H4 (cell line): ENCODE measurements around the gene KIAA1586. TPM values are rescaled to one million over a fixed set of nuclear protein-coding genes. Genes with fewer than 3 reads are reported as not detected.
"Not testable (repeated sequence)": the region's sequence is repeated elsewhere in the genome, so short reads cannot be mapped to it uniquely, and the experiment has no call there.

ENCODE experiments used
- DNase-seq: peaks from one replicate; pipeline ENCODE4 v3.0.0-alpha.2; 2015; ENCODE audit warnings: low spot score
- total RNA-seq: library from RNA; depleted of rRNA; stranded (reverse); fragments of >200 nt; shearing (Covaris generic); gene quantifications from 2 replicates; pipeline ENCODE4 v1.2.3, GENCODE V29; 2014; rRNA removed

Gene KIAA1586, protein sequence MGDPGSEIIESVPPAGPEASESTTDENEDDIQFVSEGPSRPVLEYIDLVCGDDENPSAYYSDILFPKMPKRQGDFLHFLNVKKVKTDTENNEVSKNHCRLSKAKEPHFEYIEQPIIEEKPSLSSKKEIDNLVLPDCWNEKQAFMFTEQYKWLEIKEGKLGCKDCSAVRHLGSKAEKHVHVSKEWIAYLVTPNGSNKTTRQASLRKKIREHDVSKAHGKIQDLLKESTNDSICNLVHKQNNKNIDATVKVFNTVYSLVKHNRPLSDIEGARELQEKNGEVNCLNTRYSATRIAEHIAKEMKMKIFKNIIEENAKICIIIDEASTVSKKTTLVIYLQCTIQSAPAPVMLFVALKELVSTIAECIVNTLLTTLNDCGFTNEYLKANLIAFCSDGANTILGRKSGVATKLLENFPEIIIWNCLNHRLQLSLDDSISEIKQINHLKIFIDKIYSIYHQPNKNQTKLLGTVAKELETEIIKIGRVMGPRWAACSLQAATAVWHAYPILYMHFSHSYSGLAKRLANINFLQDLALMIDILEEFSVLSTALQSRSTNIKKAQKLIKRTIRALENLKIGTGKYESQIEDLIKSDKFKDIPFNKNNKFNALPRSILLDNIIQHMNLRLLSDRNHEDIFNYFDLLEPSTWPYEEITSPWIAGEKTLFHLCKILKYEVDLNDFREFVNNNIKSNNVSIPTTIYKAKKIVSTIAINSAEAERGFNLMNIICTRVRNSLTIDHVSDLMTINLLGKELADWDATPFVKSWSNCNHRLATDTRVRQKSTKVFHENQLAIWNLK
- total RNA-seq = 9.8 and 16.6 TPM in 2 replicates

DNA sequence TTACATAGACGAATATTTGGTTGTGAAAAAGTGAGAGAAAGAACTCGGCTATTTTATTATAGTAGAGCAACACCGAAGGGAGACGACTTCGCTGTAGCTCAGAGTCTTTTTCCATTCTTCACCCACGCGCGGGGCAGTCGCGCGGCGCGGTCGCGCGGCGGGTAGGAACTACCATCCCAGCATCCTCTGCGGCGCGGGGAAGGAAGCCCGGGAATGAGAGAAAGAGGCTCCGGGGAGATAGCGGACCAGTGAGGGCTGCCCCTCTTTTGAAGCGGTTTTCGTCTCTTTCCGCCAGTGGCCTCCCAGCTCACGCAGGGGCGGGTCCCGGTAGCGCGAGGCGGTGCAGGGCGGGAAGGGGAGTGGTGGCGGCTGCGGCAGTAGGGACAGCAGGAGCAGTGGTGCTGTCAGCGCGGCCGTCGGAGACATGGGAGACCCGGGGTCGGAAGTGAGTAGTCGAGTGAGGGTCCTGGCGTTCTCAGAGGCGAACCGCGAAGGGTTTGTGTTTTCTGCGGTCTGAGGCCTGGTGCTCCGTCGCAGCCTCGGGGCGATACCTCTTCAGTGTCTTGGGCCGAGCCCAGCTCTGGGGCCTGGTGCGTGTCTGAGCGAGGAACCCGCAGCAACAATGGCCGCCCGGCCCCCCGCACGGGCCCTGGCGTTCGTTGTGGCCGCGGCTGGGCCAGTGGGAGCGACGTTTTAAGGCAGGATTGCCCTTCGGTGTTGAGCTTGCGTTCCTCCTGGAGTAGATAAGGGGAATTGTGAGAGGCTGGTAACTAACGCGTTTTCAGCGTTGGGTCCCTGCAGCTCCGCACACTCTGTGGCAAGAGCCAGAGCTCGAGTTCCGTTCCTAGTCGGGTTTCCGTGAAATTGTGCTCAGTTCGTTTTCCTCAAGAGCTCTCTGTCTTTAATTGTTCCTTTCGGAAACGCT is at the start of gene KIAA1586:
KIAA1586 (plus strand) TSS at position 362 of the 925 bp plus-strand sequence; CDS start at position 425, 63 bp downstream.
- peak; percentile 91 for DNase-seq

DNA sequence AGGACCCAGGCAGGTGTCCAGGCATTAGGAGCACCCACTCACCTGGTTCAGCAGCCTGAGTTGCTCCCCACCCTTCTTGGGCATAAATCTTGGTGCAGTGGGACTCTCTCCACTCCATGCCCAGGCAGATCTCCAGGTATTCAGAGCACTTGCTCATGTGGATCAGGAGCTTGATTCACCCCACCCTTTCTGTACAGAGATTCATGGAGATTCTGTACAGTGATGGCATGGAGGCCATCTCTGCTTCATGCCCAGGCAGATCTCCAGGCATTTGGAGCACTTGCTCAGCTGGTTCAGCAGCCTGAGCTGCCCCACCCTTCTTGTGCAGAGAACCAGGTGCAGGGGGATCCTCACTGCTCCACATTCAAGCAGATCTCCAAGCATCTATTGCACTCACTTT is 47.4 kb upstream of the KIAA1586 start:
- DNase-seq = no peak

DNA sequence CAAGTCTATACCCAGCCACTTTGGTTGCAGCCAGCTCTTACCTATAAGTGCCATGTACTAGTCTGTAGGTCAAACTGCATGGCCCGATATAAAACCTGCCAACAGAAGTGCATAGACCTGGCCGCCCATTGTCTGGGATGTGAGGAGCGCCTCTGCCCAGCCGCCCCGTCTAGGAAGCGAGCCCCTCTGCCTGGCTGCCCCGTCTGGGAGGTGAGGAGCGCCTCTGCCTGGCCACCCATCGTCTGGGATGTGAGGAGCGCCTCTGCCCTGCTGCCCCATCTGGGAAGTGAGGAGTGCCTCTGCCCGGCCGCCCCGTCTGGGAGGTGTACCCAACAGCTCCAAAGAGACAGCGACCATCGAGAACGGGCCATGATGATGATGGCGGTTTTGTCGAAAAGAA is 46.7 kb upstream of the KIAA1586 start:
- DNase-seq = not testable (repeated sequence)

DNA sequence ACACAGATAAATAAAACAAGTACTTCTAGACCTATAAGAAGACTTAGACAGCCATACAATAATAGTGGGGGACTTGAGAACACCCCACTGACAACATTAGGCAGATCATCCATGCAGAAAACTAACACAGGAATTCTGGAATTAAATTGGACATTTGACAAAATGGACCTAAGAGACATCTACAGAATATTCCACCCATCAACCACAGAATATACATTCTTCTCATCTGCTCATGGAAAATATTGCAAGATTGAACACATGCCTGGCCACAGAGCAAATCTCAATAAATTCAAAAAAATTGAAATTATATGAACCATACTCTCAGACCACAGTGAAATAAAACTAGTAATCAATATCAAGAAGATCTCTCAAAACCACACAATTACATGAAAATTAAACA is 44.3 kb upstream of the KIAA1586 start:
- no peak for DNase-seq

DNA sequence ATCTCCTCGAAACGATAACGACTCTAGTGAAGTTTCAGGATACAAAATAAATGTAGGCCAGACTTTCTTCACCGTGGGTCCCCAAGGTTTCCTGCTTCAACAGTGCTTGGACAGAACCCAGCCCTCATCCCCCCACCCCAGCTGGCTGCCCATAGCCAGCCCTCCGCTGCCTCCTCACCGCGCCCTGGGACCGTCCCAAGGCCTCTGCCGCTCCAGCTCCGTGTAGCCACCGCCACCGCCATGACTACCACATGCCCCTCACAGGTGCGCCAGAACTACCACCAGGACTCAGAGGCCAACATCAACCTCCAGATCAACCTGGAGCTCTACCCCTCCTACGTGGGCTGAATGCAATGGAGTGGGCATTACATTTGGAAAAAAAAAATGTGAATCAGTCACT is 42.2 kb upstream of the KIAA1586 start:
- DNase-seq = no peak

DNA sequence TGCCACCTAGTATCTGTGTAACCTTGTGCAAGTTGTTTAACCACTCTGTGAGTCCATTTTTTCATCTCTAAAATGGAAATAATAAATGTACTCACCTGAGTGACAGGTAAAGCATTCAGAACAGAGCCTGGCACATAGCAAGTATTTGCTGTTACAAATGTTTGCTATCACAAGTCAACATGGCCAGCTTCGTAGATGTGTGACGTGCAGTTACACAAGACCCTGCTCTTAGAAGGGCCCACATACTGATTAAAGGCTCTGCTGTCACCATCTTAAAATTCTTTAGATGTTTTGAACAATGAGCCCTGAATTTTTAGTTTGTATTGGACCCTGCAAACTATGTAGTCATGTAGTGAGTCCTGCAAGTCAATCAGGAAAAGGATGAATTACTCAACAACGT is 40.4 kb upstream of the KIAA1586 start:
- no peak for DNase-seq

DNA sequence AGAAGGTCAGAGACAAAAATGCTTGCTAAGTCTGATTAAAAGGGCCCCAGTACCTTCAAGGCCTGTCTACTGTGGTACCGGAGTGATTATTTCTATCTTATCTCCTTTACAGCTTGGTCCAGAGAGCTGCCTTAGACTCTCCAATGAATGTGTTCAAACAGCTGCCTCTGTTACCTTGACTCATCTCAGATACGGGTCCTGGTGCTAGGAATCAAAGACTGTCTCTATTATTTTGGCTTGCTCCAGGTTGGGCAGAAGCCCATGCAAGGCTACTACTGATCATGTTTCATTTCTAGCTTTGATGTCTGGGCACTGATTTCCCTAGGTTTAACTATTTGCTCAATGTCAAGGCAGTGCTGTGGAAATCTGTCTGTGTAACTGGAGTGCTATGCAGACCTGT is 38.4 kb upstream of the KIAA1586 start:
- not testable (repeated sequence) for DNase-seq

DNA sequence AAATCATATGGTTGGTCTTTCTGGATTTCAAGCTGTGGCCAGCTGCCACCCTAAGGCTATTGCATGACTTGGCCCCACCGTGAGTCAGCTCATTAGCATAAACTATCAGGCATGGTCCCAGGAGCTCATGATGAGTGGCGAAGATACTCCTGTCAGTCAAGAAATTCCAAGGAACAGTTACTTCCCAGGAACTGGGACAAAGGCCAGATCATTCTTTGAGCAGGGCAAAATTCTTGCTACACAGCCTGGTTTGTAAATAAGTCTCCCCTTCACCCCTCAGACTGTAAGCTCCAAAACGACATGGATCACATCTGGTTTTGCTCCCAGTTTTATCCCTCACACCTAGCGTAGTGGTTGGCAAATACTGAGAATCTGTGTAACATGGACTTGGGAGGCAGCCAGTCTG is 33.0 kb upstream of the KIAA1586 start:
- peak; percentile 73 for DNase-seq

DNA sequence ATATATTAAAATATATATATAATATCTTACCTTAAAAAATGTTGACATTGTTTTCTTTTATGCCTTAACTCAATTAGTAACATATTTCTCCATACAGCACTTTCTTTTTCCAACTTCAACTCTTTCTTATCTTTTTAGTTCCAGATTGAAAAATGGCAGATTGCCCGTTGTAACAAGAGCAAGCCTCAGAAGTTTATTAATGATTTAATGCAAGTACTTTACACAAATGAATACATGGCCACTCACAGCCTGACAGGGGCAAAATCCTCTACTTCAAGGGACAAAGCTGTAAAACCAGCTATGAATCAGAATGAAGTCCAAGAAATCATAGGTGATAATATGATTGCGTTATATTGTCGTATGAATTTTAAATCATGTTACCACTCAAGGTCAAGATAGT is 29.4 kb upstream of the KIAA1586 start:
- no peak for DNase-seq

DNA sequence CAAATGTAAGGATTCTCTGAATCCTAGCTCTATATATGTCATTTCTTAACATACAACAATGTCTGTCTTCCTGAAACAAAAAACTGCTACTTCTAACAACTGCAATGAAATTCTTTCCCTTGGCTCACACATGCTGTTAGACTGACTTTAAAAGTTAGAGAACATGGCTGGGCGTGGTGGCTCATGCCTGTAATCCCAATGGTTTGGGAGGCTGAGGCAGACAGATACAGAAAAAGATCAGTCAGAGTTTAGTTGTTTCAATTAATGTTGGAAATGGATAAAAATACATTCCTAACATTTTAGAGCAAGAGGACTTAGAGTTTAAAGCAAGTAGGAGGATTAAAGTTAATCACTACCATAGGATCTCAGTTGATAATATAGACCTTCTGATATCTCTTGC is 28.7 kb upstream of the KIAA1586 start:
- no peak for DNase-seq

DNA sequence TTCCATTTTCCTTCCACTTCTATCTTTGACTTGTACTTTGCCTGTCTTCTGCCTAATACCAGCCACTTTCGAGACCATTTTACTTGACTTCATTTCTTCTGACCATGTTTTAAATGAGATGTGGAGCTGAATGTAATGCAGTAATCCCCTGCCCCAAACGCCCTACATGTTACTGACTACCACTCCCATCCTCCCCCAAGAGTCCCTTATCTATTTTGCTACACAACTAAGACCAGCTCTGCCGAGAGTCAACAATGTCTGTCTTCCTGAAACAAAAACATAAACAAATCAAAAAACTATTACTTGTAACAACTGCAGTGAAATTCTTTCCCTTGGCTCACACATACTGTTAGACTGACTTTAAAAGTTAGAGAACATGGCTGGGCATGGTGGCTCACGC is 27.1 kb upstream of the KIAA1586 start:
- no peak for DNase-seq

DNA sequence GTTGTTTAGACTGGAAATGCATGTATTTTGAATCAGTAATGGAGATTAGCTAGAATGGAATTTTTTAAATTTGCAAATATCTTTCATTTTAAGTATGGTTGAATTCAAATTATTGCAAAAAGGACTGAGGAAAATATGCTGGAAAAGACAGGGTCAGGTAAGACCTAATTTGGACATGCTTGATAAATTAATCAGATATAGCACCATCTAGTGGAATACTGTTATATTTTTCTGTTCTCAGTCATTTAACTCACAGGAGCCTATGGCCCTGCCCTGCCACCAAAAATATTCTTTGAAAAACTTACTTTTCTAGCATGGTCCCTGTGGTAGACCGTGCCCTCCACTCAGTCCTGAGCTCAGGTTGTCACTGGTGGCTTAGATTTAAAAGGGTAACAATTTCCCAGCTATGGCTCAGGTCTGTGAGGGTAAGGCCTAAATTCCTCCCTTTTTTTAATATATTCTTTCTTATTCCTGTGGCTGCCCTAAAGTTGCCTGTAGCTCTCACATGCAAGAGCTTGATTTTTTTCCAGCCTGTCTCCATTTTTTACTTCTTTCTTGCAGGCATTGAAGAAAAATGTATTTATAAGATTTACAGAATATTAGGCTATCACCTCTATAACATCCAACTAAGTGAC is 25.3 kb upstream of the KIAA1586 start:
- DNase-seq = peak; percentile 65

DNA sequence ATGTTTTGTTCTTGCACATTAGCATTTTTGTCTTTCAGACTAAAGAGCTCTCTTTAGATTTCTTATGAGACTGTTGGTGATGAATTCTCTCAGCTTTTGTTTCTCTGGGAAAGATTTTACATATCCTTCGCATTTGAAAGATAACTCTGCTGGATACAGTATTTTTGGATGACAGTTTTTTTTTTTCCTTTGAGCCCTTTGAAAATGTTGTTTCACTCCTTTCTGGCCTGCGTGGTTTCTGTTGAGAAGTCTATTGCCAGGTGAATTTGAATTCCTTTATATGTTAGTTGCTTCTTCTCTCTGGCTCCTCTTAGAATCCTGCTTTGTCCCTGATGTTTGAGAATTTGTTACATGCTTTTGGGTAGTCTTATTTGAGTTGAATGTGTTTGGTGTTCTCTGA is 22.2 kb upstream of the KIAA1586 start:
- DNase-seq = no peak

DNA sequence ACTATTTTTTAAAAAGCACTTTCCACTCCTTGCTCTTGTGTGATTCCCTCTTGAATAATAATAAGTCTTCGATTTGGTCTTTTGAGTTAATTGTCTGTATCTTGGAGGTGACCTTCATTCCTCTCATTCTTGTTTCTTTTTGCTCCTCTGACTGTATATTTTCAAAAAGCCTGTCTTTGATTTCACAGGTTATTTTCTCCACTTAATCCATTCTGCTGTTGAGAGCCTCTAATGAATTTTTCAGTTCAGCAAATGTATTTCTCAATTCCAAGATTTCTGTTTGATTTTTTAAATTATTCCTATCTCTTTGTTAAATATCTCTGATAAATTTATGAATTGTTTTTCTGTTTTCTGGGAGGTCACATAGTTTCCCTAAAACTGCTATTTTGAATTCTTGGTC is 21.7 kb upstream of the KIAA1586 start:
- no peak for DNase-seq

DNA sequence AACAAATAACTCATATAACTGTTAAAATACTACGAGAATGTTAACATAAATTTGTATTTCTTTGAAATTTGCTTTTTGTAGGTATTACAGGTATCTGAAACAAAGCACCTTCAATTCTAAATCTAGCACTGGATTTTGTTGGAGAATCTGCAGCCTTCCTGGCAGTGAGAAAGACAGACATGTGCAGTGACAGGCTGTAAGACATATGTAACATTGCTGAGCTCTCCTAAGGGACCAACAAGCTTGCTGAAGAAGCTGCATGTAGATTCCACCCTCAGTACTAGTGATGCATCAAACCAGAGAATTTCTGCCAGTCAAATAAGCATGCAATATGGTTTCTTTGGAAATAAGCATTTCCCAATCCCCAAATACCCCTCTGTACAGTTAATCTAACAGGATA is 20.5 kb upstream of the KIAA1586 start:
- DNase-seq = no peak

DNA sequence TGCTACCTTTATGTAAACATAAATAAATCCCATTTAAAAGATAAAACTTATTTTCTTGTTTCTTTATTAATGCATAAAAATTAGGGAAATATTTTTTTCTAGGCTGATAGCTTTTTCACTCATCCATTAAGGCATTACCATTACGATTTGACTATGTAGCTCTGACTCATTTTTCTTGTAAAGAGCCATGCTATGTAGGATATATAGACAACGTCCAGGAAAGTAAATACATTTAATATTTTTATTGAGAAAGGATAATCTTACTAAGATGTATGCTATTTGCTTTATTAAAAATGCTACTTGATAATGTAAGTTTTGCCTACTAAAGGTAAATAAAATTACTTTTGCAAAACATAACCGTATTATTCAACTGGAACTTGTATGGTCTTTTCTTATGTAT is 19.2 kb upstream of the KIAA1586 start:
- DNase-seq = no peak

DNA sequence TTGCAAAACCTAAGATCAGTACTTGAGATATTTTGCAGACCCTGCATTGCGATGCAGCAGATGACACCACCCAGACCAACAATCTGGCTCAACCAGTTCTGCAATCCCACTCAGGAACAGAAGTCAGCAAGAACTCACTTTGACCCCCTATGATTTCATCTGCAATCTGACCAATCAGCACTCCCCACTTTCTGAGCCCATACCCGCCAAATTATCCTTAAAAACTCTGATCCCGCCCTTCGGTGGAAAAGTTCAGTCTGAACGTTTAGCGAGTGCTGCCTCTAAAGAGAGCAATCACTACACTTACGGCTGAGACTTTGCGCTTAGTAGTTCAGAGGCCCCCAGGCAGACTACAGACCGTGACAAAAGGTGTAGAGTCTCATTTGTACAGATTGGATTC is 17.3 kb upstream of the KIAA1586 start:
- no peak for DNase-seq

DNA sequence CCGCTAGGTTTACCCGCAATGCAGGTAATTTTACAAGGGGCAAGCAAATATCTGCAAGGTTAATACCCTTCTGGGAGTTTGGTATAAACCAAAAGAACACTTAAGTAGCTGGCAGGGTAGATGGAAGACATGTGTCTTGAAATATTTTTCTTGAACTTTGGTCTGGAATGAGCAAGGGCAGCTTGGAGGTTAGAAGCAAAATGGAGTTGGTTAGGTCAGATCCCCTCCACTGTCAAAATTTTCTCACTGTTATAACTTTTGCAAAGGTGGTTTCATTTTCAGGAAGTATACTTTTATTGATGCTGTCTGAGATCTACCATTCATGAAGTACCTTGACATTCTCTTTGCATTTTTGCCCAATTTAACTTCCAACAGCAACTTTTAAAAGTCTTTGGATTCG is 13.3 kb upstream of the KIAA1586 start:
- DNase-seq = no peak

DNA sequence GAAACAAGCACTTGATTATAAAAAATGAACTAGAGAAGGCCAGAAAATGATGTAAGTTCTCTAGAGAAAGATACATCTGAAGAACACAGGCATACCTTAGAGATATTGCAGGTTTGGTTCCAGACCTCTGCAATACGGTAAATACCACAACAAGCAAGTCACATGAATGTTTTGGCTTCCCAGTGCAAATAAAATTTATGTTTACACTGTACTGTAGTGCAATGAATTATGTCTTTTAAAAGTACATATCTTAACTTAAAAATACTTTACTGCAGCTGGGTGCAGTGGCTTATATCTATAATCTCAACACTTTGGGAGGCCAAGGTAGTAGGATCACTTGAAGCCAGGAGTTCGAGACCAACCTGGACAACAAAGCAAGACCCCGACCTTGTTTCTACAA is 10.9 kb upstream of the KIAA1586 start:
- DNase-seq = no peak

DNA sequence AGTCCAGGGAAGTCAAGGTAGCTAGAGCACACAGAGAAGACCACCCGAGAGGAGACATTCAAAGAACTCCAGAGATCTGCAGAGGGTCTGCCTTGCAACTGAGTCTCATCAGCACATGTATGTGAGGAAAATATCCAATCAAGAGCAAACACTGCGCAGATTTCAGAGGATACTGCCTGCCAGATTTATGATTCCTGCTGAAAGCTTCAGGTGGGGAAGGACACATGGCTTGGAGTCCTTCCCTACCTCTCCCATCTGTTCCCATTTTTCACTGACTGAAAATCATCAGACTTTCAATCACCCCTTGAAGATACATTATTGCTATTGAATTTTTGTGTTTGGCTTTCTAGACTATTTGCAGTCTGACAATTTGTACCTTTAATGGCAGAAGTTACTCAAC is 7.6 kb upstream of the KIAA1586 start:
- DNase-seq = no peak

DNA sequence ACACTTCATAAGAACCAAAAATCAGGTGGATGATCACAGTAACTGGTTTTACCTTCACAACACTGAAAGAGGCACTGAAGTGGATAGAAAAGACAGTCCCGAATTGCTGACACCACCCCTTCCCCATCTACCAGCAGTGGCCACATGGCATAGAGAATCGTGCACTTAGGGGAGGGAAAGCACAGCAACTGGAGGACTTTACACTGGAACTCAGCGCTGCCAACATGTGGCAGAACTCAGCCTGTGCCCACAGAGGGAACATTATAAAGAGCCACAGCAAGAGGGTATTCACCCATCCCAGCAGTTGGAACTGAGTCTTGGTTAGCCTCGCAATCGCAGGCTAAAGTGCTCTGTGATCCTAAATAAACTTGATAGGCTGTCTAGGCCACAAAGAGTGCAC is 6.5 kb upstream of the KIAA1586 start:
- DNase-seq = peak; percentile 14

DNA sequence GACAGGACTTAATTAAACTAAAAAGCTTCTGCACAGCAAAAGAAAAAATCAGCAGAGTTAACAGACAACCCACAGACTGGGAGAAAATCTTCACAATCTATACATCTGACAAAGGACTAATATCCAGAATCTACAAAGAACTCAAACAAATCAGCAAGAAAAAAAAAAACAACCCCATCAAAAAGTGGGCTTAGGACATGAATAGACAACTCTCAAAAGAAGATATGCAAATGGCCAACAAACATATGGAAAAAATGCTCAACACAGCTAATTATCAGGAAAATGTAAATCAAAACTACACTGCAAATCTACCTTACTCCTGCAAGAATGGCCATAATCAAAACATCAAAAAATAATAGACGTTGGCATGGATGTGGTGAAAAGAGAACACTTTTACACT is 2.4 kb upstream of the KIAA1586 start:
- not testable (repeated sequence) for DNase-seq
